GM08714 (cell line): ENCODE measurements around the gene PLA2G12B.
"Not testable (repeated sequence)": the region's sequence is repeated elsewhere in the genome, so short reads cannot be mapped to it uniquely, and the experiment has no call there.

Experiments used
- H3K4me3 ChIP-seq: fragments of 200-500 bp; sonication (Bioruptor generic); 2 replicates; pipeline ENCODE4 v1.5.1; 2014; ENCODE audit warnings: mild to moderate bottlenecking, low read length, inconsistent platforms
- ZNF274 ChIP-seq: IDR thresholded peaks from 2 replicates; pipeline ENCODE4 v1.6.1; 2012; ENCODE audit warnings: mild to moderate bottlenecking, low read depth, low read length

PLA2G12B gene

DNA sequence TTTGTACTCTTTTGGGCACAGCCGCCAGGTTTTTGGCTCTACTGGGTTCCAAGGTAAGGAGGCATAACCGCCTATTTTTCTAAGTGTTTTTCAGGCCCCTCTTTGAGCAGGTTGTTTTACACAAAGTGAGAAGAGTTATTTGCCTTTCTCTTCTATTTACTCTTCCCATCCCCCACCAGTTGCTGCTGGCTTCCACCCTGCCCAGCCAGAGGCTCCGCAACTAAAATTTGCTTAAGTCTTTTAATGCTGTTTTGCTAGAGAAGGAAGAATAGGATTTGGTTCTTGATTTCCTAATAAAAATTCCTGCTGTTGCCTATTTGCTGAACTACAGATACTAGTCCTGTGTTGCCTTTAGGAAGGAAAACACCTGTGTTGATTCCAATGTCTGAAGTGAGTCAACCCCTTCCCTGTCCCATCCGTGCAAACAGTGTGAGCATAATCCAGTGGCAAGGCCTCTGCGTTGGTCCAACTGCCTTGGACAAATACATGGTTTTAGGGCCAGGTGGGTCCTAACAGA lies 1.9 kb downstream of the PLA2G12B start:
- H3K4me3 ChIP-seq: no peak overlapping the region
- no peak for TF ChIP-seq ZNF274

DNA sequence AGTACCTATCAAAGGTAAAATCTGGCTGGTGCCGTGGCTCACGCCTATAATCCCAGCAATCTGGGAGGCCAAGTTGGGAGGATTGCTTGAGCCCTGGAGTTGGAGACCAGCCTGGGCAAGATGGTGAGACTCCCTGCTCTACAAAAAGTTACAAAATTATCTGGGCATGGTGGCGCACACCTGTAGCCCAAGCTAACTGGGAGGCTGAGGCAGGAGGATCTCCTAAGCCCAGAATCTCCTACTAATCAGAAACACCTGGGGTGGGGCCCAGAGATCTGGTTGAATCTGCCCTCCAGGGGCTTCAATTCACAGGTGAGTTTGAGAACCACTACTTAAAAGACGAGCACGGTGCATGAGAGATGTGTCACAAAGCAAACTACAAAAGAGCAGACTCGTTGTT lies 2.4 kb downstream of the PLA2G12B start:
- no peak for TF ChIP-seq ZNF274

DNA sequence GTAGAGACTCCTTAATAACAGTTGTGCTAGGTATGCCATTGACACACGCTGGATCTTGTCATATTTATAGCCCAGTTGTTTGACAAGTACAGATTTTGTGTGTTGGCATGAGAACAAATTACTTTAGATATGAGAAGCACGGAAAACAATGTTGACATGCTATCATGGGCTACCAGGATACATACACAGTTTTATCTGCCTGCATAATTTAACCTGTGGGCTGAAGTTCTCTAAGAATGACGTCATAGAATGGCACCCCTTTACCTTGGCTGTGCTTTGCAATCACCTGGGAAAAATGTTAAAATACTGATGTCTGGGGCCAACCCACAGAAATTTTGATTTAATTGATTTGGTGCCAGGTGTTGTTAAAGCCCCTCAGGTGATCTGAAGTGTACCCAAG lies 2.8 kb downstream of the PLA2G12B start:
- no peak for TF ChIP-seq ZNF274
- H3K4me3 ChIP-seq: no peak overlapping the region

More for the DNA sequence above, 2.4 kb downstream of the PLA2G12B start:
- no peak overlapping the region for H3K4me3 ChIP-seq

DNA sequence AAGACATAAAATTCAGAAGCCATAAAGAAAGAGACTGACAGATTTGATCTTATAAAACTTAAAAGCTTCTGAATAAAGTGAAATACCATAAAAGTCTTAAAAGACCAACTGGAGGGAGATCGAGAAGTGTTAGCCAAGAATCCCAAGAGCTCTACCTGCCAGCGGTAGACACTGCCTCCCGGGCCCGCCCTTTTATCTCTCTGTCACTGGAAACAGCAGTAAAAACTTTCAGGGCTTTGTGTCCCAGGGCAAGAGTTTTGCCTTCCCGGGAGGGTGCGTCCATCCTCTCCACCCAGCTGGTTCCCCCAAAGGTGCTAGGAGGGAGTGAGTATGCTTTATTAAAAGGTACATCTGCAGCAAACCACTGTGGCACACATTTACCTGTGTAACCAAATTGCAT lies 5.8 kb downstream of the PLA2G12B start:
- no peak for TF ChIP-seq ZNF274
- no peak overlapping the region for H3K4me3 ChIP-seq

DNA sequence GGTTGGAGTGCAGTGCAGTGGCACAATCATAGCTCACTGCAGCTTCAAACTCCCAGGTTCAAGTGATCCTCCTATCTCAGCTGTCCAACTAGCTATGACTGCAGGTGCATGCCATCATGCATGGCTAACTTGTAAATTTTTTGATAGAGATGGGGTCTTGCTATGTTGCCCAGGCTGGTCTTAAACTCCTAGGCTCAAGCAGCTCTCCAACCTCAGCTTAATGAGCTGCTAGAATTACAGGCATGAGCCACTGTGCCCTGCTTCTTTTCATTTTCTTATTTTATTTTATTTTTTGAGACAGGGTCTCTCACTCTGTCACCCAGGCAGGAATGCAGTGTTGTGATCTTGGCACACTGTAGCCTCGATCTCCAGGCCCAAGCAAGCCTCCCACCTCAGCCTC lies 7.6 kb downstream of the PLA2G12B start:
- TF ChIP-seq ZNF274: no peak
- H3K4me3 ChIP-seq: no peak overlapping the region

DNA sequence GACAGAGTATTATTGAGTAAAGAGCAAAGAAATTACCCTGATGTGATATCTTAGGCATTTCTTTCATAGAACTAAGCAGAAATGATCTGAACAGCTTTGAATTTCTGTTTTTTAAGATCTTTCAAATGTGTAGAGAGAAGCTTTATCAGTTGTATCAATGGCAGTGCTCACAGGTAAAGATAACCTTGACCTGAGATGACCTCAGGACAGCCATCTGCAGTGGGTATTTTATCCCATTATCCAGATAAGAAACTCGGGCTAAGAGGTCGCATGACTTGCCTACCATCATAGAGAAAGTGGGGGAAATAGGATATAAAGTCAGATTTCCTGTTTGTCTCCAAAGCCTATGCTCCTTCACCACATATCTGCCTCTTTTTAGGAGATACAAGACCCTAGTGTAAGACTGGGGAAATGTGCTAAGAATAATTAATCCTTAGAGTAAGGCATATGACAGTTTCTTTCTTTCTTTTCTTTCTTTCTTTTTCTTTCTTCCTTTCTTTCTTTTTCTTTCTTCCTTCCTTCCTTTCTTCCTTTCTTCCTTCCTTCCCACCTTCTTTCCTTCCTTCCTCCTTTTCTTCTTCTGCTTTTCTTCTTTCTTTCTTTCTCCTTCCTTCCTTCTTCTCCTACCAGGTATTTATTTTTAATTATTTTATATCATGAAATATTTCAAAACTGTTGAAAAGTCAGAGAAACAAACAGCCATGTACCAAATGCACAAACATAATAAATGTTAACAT lies 10.9 kb downstream of the PLA2G12B start:
- TF ChIP-seq ZNF274: no peak
- no peak overlapping the region for H3K4me3 ChIP-seq

DNA sequence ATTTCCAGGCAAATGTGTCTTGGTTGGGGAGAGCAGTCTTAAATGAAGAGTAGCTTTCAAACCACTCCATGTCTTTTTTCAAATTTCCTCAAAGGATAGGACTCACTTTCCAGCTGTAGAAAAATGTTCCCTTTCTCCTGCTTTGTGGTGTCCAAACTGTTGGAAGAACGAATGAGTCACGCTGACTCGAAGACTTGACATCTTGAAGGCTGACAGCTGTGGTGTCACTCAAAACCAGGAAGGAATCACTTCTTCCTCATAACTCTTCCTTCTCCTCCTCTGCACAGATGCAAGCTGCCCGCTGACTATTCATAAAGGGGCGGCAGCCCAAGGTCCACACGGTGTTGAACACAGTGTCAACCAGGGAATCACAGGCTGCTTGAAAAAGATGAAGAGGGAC lies 19.2 kb downstream of the PLA2G12B start:
- H3K4me3 ChIP-seq: no peak overlapping the region
- TF ChIP-seq ZNF274: no peak

DNA sequence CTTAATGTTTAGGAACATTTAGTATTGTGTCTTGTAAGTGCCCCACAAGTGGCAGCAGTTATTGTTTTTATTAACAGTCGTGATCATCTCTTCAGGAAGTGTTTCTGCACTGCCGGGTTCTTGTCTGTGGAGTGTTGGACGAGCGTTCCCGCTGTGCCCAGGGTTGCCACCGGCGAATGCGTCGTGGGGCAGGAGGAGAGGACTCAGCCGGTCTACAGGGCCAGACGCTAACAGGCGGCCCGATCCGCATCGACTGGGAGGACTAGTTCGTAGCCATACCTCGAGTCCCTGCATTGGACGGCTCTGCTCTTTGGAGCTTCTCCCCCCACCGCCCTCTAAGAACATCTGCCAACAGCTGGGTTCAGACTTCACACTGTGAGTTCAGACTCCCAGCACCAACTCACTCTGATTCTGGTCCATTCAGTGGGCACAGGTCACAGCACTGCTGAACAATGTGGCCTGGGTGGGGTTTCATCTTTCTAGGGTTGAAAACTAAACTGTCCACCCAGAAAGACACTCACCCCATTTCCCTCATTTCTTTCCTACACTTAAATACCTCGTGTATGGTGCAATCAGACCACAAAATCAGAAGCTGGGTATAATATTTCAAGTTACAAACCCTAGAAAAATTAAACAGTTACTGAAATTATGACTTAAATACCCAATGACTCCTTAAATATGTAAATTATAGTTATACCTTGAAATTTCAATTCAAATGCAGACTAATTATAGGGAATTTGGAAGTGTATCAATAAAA lies 22.2 kb downstream of the PLA2G12B start:
- TF ChIP-seq ZNF274: no peak
- no peak overlapping the region for H3K4me3 ChIP-seq

DNA sequence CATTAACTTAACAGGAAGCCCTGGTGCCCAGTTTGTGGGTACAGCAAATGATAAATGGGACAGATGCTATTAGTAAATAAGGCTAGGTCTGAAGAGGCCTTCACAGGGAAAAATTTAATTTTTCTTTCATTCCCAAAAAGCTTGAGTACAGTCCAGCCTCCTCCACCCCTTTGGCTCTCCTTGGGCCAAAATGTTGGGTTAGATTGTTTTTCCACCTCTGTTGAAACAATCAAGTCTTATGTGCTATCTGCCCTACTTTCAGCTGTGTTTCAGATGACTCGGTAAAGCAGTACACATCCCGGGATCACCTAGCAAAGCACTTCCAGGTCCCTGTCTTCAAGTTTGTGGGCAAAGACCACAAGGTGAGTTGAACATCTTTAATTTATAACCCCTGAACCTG lies 24.3 kb downstream of the PLA2G12B start:
- no peak for TF ChIP-seq ZNF274
- H3K4me3 ChIP-seq: no peak overlapping the region

DNA sequence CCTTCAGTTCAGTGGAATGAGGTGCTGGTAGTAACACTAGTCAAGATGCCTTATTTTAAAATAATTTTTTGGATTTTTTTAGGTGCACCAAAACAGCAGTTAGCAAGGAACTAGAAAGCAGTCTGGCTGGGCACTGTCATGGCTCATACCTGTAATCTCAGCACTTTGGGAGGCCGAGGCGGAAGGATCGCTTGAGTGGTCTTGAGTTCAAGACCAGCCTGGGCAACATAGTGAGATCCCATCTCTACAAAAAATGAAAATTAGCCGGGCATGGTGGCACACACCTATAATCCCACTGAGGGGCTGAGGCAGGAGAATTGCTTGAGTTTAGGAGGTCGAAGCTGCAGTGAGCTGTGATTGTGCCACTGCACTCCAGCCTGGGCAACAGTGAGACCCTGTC lies 25.8 kb downstream of the PLA2G12B start:
- no peak for TF ChIP-seq ZNF274
- H3K4me3 ChIP-seq: no peak overlapping the region

DNA sequence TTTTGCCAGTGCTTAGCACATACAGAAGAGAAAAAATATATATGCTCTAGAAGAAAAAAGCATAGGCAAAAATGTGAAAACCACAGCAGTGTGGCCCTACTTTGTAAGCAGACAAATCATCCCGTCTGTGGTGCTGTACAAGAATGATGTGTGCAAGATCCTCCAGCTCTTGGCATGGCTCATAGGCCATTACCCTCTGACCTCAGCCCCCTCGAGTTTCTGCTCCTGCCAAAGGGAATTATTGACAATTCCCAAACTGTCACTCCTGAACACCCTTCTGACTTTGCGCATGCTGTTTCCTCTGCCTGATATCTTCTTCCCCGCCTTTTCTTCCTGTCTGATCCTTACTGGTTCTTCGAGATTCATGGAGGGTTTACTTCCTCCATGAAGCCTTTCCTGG lies 27.1 kb downstream of the PLA2G12B start:
- TF ChIP-seq ZNF274: no peak
- H3K4me3 ChIP-seq: no peak overlapping the region

DNA sequence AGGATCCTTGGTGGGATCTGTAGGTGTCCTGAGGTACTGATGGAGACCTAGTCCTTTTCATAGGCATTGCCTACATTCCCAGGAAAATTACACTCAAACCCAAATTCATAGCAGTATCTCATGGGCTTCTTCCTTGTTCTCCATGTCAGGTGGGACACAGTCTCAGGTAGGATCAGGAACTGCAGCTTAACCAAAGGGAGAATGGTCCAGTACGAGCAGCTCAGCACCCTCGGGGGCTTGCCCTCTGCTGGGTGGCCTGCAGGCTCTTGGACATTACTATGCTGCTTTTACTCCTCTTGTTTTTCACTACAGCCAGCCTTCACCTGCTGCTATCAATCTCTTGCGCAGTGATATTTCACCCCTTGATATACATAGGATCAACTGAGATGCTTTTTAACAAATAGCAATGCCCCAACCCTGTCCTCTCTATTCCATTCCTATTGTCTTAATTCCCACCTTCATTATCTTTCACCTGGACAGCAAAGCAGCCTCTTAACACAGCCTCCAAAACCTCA lies 28.6 kb downstream of the PLA2G12B start:
- H3K4me3 ChIP-seq: no peak overlapping the region
- no peak for TF ChIP-seq ZNF274

DNA sequence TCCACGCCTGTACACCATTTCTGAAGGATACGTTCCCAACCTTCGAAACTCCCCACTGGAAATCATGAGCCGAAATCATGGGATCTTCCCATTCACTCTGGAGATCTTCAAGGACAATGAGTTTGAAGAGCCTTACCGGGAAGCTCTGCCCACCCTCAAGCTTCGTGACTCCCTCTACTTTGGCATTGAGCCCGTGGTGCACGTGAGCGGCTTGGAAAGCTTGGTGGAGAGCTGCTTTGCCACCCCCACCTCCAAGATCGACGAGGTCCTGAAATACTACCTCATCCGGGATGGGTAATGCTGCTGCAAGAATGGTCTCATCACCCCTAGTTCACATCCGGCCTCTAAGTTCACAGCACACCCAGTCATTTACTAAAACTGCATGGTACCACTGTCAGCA lies 30.3 kb downstream of the PLA2G12B start:
- no peak for TF ChIP-seq ZNF274
- no peak overlapping the region for H3K4me3 ChIP-seq

DNA sequence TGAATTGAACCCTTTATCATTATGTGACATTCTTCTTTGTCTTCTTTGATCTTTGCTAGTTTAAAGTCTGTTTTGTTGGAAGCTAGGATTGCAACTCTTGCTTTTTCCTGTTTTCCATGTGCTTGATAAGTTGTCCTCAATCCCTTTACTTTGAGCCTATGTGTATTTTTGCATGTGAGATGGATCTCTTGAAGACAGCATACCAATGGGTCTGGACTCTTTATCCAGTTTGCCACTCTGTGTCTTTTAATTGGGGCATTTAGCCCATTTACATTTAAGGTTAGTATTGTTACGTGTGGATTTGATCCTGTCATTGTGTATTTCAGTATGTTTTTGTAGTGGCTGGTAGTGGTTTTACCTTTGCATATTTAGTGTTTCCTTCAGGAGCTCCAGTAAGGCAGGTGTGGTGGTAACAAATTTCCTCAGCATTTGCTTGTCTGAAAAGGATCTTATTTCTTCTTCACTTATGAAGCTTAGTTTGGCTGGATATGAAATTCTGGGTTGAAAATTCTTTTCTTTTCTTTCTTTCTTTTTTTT lies 33.4 kb downstream of the PLA2G12B start:
- H3K4me3 ChIP-seq: not testable (repeated sequence)

DNA sequence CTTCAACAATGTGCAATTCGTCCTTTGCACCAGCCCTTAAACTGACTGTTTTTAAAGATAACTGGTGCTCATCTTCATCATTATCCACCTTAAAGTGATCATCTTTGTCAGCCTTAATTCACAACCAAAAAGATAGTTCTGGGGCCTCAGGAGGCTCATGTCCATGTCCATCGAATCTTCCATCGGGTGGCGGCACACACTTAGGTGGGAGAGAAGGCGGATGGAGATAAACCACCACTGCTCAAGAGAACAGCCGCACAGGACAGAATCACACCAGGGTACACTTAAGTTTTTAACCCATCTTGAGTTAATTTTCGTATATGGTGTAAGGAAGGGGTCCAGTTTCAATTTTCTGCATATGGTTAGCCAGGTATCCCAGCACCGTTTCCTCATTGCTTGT lies 36.3 kb downstream of the PLA2G12B start:
- H3K4me3 ChIP-seq: no peak overlapping the region
- no peak for TF ChIP-seq ZNF274

DNA sequence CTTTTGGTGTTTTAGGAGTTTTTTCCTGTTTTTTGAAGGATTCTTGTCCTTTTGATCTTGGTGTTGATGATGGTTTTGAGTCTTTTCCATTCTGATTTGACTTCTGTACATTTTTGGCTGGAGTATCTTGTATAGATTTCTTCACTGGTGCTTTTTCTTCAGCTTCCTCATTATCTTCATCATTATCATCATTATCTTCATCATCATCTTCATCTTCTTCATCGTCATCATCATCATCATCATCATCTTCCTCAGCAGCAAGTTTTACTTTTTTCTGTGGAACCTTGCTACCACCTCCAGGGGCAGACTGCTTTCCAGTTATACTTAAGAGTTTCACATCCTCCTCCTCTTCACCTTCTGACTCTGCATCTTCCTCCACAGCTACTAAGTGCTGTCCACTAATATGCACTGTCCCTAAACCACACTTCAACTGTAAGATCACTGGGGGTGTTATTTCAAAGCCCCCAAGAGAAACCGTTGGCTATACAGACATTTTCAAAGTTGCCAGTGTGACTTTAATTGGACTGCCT lies 36.7 kb downstream of the PLA2G12B start:
- H3K4me3 ChIP-seq: not testable (repeated sequence)

DNA sequence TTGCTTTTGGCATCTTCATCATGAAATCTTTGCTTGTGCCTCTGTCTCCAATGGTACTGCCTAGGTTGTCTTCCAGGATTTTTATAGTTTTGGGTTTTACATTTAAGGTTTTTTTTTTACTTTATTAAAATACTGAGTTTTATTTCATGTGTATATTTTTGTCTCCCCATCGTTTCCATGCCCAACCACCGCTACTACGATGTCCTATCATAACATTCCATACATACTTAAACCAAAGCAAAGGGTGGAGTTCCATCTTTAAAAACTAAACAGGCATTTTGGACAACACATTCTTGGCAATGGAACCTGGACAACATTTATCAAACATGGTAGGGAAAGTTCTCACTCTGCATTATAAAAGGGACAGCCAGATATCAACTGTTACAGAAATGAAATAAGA lies 37.4 kb downstream of the PLA2G12B start:
- not testable (repeated sequence) for H3K4me3 ChIP-seq
